GM19463 (cell line): ENCODE measurements around the gene ZNF91.
"Not testable (repeated sequence)": the region's sequence is repeated elsewhere in the genome, so short reads cannot be mapped to it uniquely, and the experiment has no call there.

Experiments
- ATAC-seq: cut with Tn5 transposase; IDR thresholded peaks from one replicate; pipeline ENCODE4 v1.9.1; 2021; ENCODE audit warnings: mild to moderate bottlenecking, moderate library complexity; ENCODE audit not compliant: unreplicated experiment

ZNF91 gene

GRCh38 chr19:23321403-23321802, 73.9 kb downstream of the ZNF91 start:
- not testable (repeated sequence) for ATAC-seq

GRCh38 chr19:23319571-23319970, 75.7 kb downstream of the ZNF91 start:
- not testable (repeated sequence) for ATAC-seq

- not testable (repeated sequence) for ATAC-seq
Measured at GRCh38 chr19:23318941-23319340, 76.3 kb downstream of the ZNF91 start.

- no peak for ATAC-seq
Measured at GRCh38 chr19:23318143-23318542, 77.1 kb downstream of the ZNF91 start.

GRCh38 chr19:23315286-23315685, 80.0 kb downstream of the ZNF91 start:
- no peak for ATAC-seq

- no peak for ATAC-seq
Measured at GRCh38 chr19:23314505-23315251, 80.6 kb downstream of the ZNF91 start.

GRCh38 chr19:23313196-23313595, 82.1 kb downstream of the ZNF91 start:
- ATAC-seq = no peak

GRCh38 chr19:23312515-23312914, 82.8 kb downstream of the ZNF91 start:
- no peak for ATAC-seq

GRCh38 chr19:23311551-23311950, 83.7 kb downstream of the ZNF91 start:
- ATAC-seq = no peak

- no peak for ATAC-seq
Measured at GRCh38 chr19:23310729-23311211, 84.5 kb downstream of the ZNF91 start.

GRCh38 chr19:23309926-23310325, 85.3 kb downstream of the ZNF91 start:
- no peak for ATAC-seq

- no peak for ATAC-seq
Measured at GRCh38 chr19:23305555-23305954, 89.7 kb downstream of the ZNF91 start.

- no peak for ATAC-seq
Measured at GRCh38 chr19:23304238-23304637, 91.0 kb downstream of the ZNF91 start.

GRCh38 chr19:23294141-23294540, 101.1 kb downstream of the ZNF91 start:
- ATAC-seq = no peak

- ATAC-seq = not testable (repeated sequence)
Measured at GRCh38 chr19:23289966-23290365, 105.3 kb downstream of the ZNF91 start.
